IMR-90 (cell line): ENCODE results near the gene PARVG. TPM values are rescaled to one million over a fixed set of nuclear protein-coding genes. Genes with fewer than 3 reads are reported as not detected.

ENCODE experiments used
- ATAC-seq: fragments of 200-7000 bp; cut with Tn5 transposase; 2 replicates; pipeline ENCODE4 v1.9.1; 2020; ENCODE audit warnings: low read depth, mild to moderate bottlenecking, moderate library complexity
- BruUV-seq: library from RNA; stranded (reverse); fragments of 400-500 nt; replicated peaks from 2 replicates; lab custom pipeline; 2021; lab: Mats Ljungman, UMichigan
- CTCF ChIA-PET: fragments of 300-600 bp; formaldehyde crosslinking; extraction: SDS; loops from one replicate; lab custom pipeline; 2021; ENCODE audit warnings: antibody characterized with exemption; lab: Yijun Ruan, JAX
- POLR2A ChIA-PET: fragments of 300-600 bp; sonication (Branson Sonifier 250); formaldehyde crosslinking; loops from one replicate; lab custom pipeline; 2022; ENCODE audit warnings: antibody characterized with exemption; ENCODE audit not compliant: unreplicated experiment; lab: Charles Lee
- DNase-seq: peaks from one replicate; pipeline ENCODE4 v3.0.0; 2013
- H2AFZ ChIP-seq: replicated peaks from 2 replicates; pipeline ENCODE3; 2013; ENCODE audit warnings: low read length, mild to moderate bottlenecking; ENCODE audit not compliant: poor library complexity
- H2AK5ac ChIP-seq: 2 replicates; pipeline ENCODE4 v1.6.1; 2013; ENCODE audit warnings: low read depth, low read length, inconsistent platforms
- H2AK9ac ChIP-seq: replicated peaks from 2 replicates; pipeline ENCODE3; 2013; ENCODE audit warnings: mild to moderate bottlenecking, low read depth, low read length, moderate library complexity; ENCODE audit not compliant: poor library complexity
- H2BK120ac ChIP-seq: 2 replicates; pipeline ENCODE4 v1.6.1; 2013; ENCODE audit warnings: low read depth, low read length, inconsistent platforms
- H2BK15ac ChIP-seq: 3 replicates; pipeline ENCODE4 v1.6.1; 2013; ENCODE audit warnings: low read depth, low read length, inconsistent platforms
- H2BK20ac ChIP-seq: 2 replicates; pipeline ENCODE4 v1.6.1; 2013; ENCODE audit warnings: low read depth, mild to moderate bottlenecking, inconsistent platforms, low read length, moderate library complexity
- H2BK5ac ChIP-seq: 2 replicates; pipeline ENCODE4 v1.6.1; 2013; ENCODE audit warnings: mild to moderate bottlenecking, low read depth, low read length, inconsistent platforms; ENCODE audit not compliant: poor library complexity, severe bottlenecking
- H3K14ac ChIP-seq: replicated peaks from 2 replicates; pipeline ENCODE4 v1.6.1; 2013; ENCODE audit warnings: low read depth, low read length, inconsistent platforms
- H3K18ac ChIP-seq: 2 replicates; pipeline ENCODE4 v1.6.1; 2013; ENCODE audit warnings: low read depth, low read length, control low read depth
- H3K23ac ChIP-seq: 2 replicates; pipeline ENCODE4 v1.6.1; 2013; ENCODE audit warnings: low read depth, low read length, inconsistent platforms
- H3K27ac ChIP-seq: 2 replicates; pipeline ENCODE4 v1.5.1; 2013; ENCODE audit warnings: mild to moderate bottlenecking, control low read depth, low read length; ENCODE audit not compliant: insufficient read depth
- H3K27me3 ChIP-seq: 2 replicates; pipeline ENCODE4 v1.6.1; 2013; ENCODE audit warnings: low read length; ENCODE audit not compliant: control insufficient read depth, insufficient read depth
- H3K36me3 ChIP-seq: 2 replicates; pipeline ENCODE4 v1.6.1; 2013; ENCODE audit warnings: low read length, mixed read lengths; ENCODE audit not compliant: control insufficient read depth, insufficient read depth
- H3K4ac ChIP-seq: 2 replicates; pipeline ENCODE4 v1.6.1; 2013; ENCODE audit warnings: low read depth, low read length, inconsistent platforms
- H3K4me1 ChIP-seq: 2 replicates; pipeline ENCODE4 v1.6.1; 2013; ENCODE audit warnings: low read length, mixed read lengths; ENCODE audit not compliant: control insufficient read depth, insufficient read depth
- H3K4me2 ChIP-seq: 2 replicates; pipeline ENCODE4 v1.6.1; 2013; ENCODE audit warnings: low read depth, mild to moderate bottlenecking, control low read depth, low read length, moderate library complexity
- H3K4me3 ChIP-seq: 2 replicates; pipeline ENCODE4 v1.5.1; 2013; ENCODE audit warnings: low read depth, mild to moderate bottlenecking, control low read depth, low read length, moderate library complexity; ENCODE audit not compliant: insufficient read depth
- H3K56ac ChIP-seq: 2 replicates; pipeline ENCODE4 v1.6.1; 2013; ENCODE audit warnings: low read length, inconsistent platforms; ENCODE audit not compliant: insufficient read depth; ENCODE audit errors: extremely low read depth
- H3K79me1 ChIP-seq, 2 experiments: 2 replicates each; pipeline ENCODE4 v1.6.1; 2013; ENCODE audit warnings: low read length in 2 of 2, inconsistent platforms in 1 of 2, low read depth in 1 of 2
- H3K9ac ChIP-seq: 2 replicates; pipeline ENCODE4 v1.6.1; 2013; ENCODE audit warnings: low read depth, low read length, control low read depth
- H3K9me1 ChIP-seq: 2 replicates; pipeline ENCODE4 v1.6.1; 2013; ENCODE audit warnings: low read length, inconsistent platforms; ENCODE audit not compliant: insufficient read depth
- H3K9me3 ChIP-seq: 2 replicates; pipeline ENCODE4 v1.6.1; 2013; ENCODE audit warnings: low read length; ENCODE audit not compliant: control insufficient read depth, insufficient read depth
- H4K20me1 ChIP-seq: 2 replicates; pipeline ENCODE4 v1.6.1; 2013; ENCODE audit warnings: low read length, inconsistent platforms; ENCODE audit not compliant: insufficient read depth
- H4K5ac ChIP-seq: 2 replicates; pipeline ENCODE4 v1.6.1; 2013; ENCODE audit warnings: mild to moderate bottlenecking, low read depth, low read length, control low read depth
- H4K8ac ChIP-seq, 2 experiments: 2 replicates each; pipeline ENCODE4 v1.6.1; 2013; ENCODE audit warnings: low read depth in 2 of 2, low read length in 2 of 2, control low read depth in 1 of 2, inconsistent platforms in 1 of 2
- H4K91ac ChIP-seq: 2 replicates; pipeline ENCODE4 v1.6.1; 2013; ENCODE audit warnings: low read depth, low read length, inconsistent platforms; ENCODE audit not compliant: insufficient read depth
- BHLHE40 ChIP-seq: fragments of 150-350 bp; IDR thresholded peaks from 2 replicates; pipeline ENCODE4 v1.6.1; 2016; ENCODE audit warnings: mild to moderate bottlenecking, low read depth, low read length
- ELK1 ChIP-seq: fragments of 150-350 bp; IDR thresholded peaks from 2 replicates; pipeline ENCODE4 v1.6.1; 2016; ENCODE audit warnings: low read depth, mild to moderate bottlenecking, low read length, moderate library complexity, borderline replicate concordance
- FOS ChIP-seq: fragments of 150-350 bp; IDR thresholded peaks from 2 replicates; pipeline ENCODE4 v1.6.1; 2016; ENCODE audit warnings: low read depth, low read length
- MAFK ChIP-seq: IDR thresholded peaks from 2 replicates; pipeline ENCODE4 v1.6.1; 2012; ENCODE audit warnings: low read depth, low read length, improper control_type of control experiment
- MAZ ChIP-seq: IDR thresholded peaks from 2 replicates; pipeline ENCODE4 v1.6.1; 2012; ENCODE audit warnings: low read depth, mild to moderate bottlenecking, low read length, improper control_type of control experiment, moderate library complexity, borderline replicate concordance
- MXI1 ChIP-seq: IDR thresholded peaks from 2 replicates; pipeline ENCODE4 v1.6.1; 2012; ENCODE audit warnings: low read depth, mild to moderate bottlenecking, low read length, moderate library complexity, borderline replicate concordance
- NFE2L2 ChIP-seq: fragments of 150-350 bp; IDR thresholded peaks from 2 replicates; pipeline ENCODE4 v1.6.1; 2016; ENCODE audit warnings: low read depth, mild to moderate bottlenecking, low read length
- POLR2A ChIP-seq: IDR thresholded peaks from 2 replicates; pipeline ENCODE4 v1.6.1; 2012; ENCODE audit warnings: mild to moderate bottlenecking, low read depth, low read length
- RAD21 ChIP-seq: IDR thresholded peaks from 2 replicates; pipeline ENCODE4 v1.6.1; 2012; ENCODE audit warnings: low read length, improper control_type of control experiment
- RCOR1 ChIP-seq: IDR thresholded peaks from 2 replicates; pipeline ENCODE4 v1.6.1; 2012; ENCODE audit warnings: mild to moderate bottlenecking, low read length, improper control_type of control experiment; ENCODE audit not compliant: insufficient replicate concordance
- RFX5 ChIP-seq: IDR thresholded peaks from 2 replicates; pipeline ENCODE4 v1.8.0; 2012; ENCODE audit warnings: low read depth, mild to moderate bottlenecking, low read length, moderate library complexity
- SMC3 ChIP-seq: fragments of 150-350 bp; IDR thresholded peaks from 2 replicates; pipeline ENCODE4 v1.6.1; 2016; ENCODE audit warnings: low read depth, mild to moderate bottlenecking, antibody characterized with exemption, low read length, moderate library complexity
- WGBS, 2 experiments: methylation state at CpG; one replicate each; pipeline versions ENCODE4 v1.1.5 to v1.1.7; 2013; ENCODE audit warnings: missing lambda C conversion rate in 2 of 2; ENCODE audit not compliant: insufficient read length in 1 of 2; ENCODE audit errors: extremely low coverage in 2 of 2; 5-methylcytosine and 5-hydroxymethylcytosine counted together
- dilution Hi-C: fragments of 300-500 bp; cut with HindIII; formaldehyde crosslinking; loops from one replicate; pipeline ENCODE4 v1.14.3; 2018; ENCODE audit warnings: low sequenced_read_pairs; ENCODE audit not compliant: unreplicated experiment
- in situ Hi-C: fragments of 300-500 bp; cut with MboI; formaldehyde crosslinking; loops from 3 replicates; pipeline ENCODE4 v1.14.3; 2019; ENCODE audit warnings: low sequenced_read_pairs, inconsistent platforms, mixed read lengths
- intact Hi-C: fragments of 100-400 bp; cut with micrococcal nuclease; formaldehyde crosslinking; loops from 2 replicates; pipeline ENCODE4 v1.10.0; 2022
- polyA plus RNA-seq, 3 experiments: library from polyadenylated mRNA; depleted of rRNA; stranded (reverse); fragments of >200 nt; gene quantifications; 2 replicates each; pipeline ENCODE4 v1.2.3, GENCODE V29; 2012; ENCODE audit warnings: low replicate concordance in 1 of 3
- total RNA-seq: library from RNA; depleted of rRNA; stranded (reverse); fragments of >200 nt; gene quantifications from 2 replicates; pipeline ENCODE4 v1.2.3, GENCODE V29; 2012
- TF ChIP-seq, protein P1 (sequence below): fragments of 150-350 bp; IDR thresholded peaks from 2 replicates; pipeline ENCODE4 v1.6.1; 2017; ENCODE audit warnings: mild to moderate bottlenecking, antibody characterized with exemption, low read length, low read depth

Gene PARVG
- total and polyA plus RNA-seq, 2 of the 4 experiments (the other 2 are of a cell fraction), result not detected

- BruUV-seq, result no TSS peak
- Histone ChIP-seq H3K56ac (no peak overlapping the region), H3K36me3 (no peaks in the 10 kb centered on the region), H2BK15ac (no peak overlapping the region), H4K20me1 (no peaks in the 10 kb centered on the region), H3K4me1 (peaks cover 11% of the 10 kb centered on the region), H3K27ac (no peak overlapping the region), H4K8ac (no peak overlapping the region), H3K9me1 (no peaks in the 10 kb centered on the region), H2AK5ac (no peak overlapping the region), H3K27me3 (peaks cover 3% of the 10 kb centered on the region; the same call in 1 of the 2 replicates), H3K23ac (no peak overlapping the region), H4K5ac (no peak overlapping the region), H2BK20ac (no peak overlapping the region), H2AK9ac (no peak overlapping the region), H3K18ac (no peak overlapping the region), H3K9me3 (peaks cover 5% of the 10 kb centered on the region; the same call in 1 of the 2 replicates), H3K4me2 (no peak overlapping the region), H2AFZ (no peak overlapping the region), H3K14ac (no peak overlapping the region), H3K79me1 (no peaks in the 10 kb centered on the region), H4K91ac (no peak overlapping the region), H2BK120ac (no peak overlapping the region), H3K9ac (no peak overlapping the region), H2BK5ac (no peak overlapping the region), H3K4me3 (no peak overlapping the region), H3K4ac (no peak overlapping the region)
- intact Hi-C loops (no loop called here), dilution Hi-C loops (no loop called here), in situ Hi-C loops (no loop called here)
- POLR2A ChIA-PET, result no interaction called here
- ATAC-seq (no peak), DNase-seq (no peak)
- WGBS, 2 experiments, result no CpG with 5 or more reads among the region's 16 CpGs
- CTCF ChIA-PET, result no interaction called here
- TF ChIP-seq ELK1 (no peak), MXI1 (no peak), RAD21 (no peak), FOS (no peak), BHLHE40 (no peak), MAZ (no peak), NFE2L2 (no peak), POLR2A (no peak), RCOR1 (no peak), SMC3 (no peak), MAFK (no peak), RFX5 (no peak)
- TF ChIP-seq, protein P1, sequence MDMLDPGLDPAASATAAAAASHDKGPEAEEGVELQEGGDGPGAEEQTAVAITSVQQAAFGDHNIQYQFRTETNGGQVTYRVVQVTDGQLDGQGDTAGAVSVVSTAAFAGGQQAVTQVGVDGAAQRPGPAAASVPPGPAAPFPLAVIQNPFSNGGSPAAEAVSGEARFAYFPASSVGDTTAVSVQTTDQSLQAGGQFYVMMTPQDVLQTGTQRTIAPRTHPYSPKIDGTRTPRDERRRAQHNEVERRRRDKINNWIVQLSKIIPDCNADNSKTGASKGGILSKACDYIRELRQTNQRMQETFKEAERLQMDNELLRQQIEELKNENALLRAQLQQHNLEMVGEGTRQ, result no peak
Observed at GRCh38 chr22:44207173-44207980, 26.7 kb downstream of the PARVG start.
